Ecto neural progenitor cell (in vitro differentiated cells): ENCODE data around the gene PI4KA.
"Not testable (repeated sequence)": the region's sequence is repeated elsewhere in the genome, so short reads cannot be mapped to it uniquely, and the experiment has no call there.

Experiments used
- DNase-seq: peaks from one replicate; pipeline ENCODE4 v3.0.0-alpha.2; 2018; ENCODE audit warnings: low spot score

PI4KA gene

GRCh38 chr22:20663941-20664593 lies 194.5 kb downstream of the PI4KA start:
- no peak for DNase-seq

GRCh38 chr22:20663137-20663828 lies 195.3 kb downstream of the PI4KA start:
- no peak for DNase-seq

GRCh38 chr22:20662524-20663036 lies 196.0 kb downstream of the PI4KA start:
- DNase-seq = not testable (repeated sequence)

- no peak for DNase-seq
Observed at GRCh38 chr22:20661473-20661872, 197.1 kb downstream of the PI4KA start.

- no peak for DNase-seq
Observed at GRCh38 chr22:20660441-20661054, 198.1 kb downstream of the PI4KA start.

- no peak for DNase-seq
Observed at GRCh38 chr22:20659920-20660319, 198.7 kb downstream of the PI4KA start.

GRCh38 chr22:20659258-20659657 lies 199.4 kb downstream of the PI4KA start:
- no peak for DNase-seq

- DNase-seq = no peak
Observed at GRCh38 chr22:20658433-20659222, 200.0 kb downstream of the PI4KA start.

GRCh38 chr22:20657963-20658362 lies 200.6 kb downstream of the PI4KA start:
- no peak for DNase-seq
